HG03103 (cell line): ENCODE results near the gene FCAMR.
"Not testable (repeated sequence)": the region's sequence is repeated elsewhere in the genome, so short reads cannot be mapped to it uniquely, and the experiment has no call there.

Experiments used
- ATAC-seq: cut with Tn5 transposase; IDR thresholded peaks from one replicate; pipeline ENCODE4 v1.9.1; 2021; ENCODE audit warnings: low read depth; ENCODE audit not compliant: unreplicated experiment

The FCAMR gene

DNA sequence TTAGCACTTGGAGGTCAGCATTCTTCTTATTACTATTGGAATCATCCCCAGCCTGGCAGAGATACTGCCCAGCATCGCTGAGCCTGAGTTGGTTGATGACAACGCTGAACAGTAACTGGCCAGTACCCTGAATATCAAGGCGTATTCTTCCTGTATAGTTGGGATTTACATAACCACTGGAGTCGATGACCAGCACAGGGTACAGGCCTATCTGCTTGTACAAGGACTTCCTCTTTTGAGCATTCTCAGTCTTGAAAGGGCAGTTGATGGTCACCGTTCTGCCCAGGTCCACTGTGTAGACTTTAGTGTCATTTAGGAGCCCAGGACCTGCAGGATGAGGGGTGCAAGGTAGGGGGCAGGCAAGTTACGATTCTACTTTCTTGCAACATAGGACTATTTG lies 32.8 kb downstream of the FCAMR start:
- ATAC-seq: no peak

DNA sequence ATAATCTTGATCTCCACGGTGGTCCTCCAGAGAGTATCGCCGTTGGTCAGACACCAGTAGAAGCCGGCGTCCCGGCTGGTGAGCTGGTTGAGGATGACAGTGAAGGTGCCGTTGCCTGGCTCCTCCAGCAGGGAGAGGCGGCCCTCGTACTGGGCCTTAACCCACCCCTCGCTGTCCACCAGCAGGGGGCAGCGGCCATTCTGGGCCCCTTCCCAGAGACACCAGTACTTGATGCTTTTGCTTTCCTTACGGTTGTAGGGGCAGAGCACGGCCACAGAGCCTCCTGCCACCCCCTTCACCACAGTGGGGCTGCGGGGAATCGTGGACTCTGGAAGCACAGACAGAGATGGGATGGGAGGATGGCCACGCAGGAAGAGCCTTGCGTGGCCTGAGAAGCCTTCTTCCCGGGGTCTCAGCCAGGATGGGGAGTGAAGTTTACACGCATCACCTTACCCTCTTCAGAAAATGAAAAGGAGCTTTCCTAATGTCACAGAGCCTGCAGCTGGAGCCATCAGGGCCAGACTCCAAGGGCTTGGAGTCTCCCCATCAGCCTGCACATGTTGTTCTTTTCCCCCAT lies 34.7 kb downstream of the FCAMR start:
- ATAC-seq: no peak

DNA sequence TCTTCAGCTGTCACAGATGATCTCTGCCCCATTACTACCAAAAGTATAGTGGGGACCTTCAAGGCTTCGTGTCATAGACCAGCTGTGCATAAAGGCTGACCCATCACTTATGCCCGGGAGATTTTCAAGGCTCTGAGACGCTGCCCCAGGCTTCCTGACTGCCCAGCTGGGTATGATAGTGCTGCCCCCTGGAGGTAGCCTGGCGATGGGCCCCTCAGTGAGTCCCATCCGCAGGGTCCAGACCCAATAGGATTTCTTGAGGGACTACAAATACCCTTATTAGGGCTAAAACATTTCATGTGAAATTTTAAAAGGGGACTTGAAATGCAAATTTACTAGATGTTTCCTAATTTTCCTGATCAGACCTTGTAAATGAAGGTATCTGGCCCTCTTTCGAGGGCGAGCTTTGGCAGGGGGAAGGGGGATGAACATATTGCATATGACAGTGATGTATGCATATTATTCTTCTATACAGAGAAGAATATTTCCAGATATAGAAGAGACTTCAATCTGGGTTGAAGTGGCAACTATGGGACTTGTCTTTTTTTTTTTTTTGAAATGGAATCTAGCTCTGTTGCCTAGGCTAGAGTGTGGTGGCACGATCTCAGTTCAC lies 36.8 kb downstream of the FCAMR start:
- no peak for ATAC-seq

DNA sequence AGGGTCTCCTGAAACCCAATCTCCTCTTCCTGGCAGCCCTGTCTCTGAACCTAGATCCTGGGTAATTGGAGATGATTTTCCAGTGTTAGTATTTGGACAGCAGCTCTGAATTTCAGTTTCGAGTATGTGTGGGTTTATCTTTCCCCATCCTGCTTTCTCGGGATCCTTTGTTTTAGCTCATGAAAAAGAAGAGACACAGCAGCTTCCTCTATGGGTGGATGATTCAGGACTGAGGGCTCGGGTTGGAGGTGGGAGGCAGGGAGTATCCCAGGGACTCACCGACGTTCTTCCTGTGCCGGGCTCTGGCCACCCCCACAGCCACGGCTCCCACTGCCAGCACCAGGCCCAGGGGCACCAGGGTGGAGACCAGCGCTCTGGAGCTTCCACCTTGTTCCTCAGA lies 38.1 kb downstream of the FCAMR start:
- ATAC-seq: no peak

DNA sequence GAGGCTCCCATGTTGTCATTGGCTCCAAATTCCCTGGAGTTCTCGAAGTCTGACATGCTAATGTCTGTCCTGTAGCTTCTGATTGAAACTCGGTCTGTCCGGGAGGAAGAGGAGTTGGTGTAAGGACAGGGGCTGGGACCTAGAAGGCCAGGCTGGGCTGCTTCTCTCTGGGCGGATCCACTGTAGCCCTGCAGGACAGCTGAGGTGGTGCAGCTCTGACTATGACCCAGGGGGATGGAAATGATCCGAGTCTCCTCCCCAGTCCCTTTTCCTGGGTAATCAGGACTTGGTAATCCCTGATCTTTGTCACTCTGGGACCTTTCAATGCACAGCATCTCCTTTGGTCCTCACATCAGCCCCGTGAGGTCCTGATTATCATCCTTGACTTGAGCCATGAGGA lies 38.6 kb downstream of the FCAMR start:
- no peak for ATAC-seq

DNA sequence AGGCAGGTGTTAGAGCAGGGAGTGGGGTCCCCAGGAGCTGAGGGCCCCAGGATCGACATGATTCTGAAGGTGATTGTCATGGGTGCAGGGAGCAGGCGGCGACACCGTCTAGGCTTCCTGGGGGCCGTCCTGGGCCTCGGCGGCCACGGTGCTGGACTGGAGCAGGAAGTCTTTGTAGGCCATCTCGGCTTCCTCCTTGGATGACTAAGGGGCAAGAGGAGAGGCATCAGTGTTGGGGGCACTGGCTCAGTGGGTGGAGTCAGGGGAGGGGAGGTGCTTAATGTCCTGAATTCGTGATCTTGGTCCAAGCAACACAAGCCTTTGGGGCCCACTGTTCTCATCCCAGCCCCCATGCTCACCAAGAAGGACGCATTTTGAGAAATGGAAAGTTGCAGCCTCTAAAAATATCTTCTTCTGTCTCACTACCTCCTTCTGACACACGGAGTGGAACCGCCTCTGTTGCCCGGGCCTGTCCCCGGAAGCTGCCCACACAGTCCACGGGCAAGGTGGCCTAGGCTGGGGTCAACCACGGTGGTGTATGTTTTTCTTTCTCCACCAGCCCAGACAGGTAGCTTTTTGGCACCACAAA lies 40.0 kb downstream of the FCAMR start:
- peak; percentile 69 for ATAC-seq

DNA sequence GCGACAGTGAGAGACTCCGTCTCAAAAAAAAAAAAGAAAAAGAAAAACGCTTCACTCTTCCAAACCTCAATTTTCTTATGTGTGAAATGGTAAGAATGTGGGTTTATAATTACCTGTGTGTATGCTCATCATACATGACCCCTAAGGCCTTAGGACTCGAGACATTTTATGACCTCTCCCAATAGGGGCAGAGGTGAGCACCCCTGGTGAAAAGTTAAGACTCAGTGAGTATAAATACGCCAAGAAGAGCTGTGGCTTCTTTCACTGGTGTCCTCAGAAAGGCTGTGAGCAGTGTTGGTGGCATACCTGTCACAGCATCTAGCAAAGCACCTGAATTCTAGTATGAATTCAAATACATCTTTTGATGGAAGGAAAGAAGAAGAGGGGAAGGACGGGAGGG lies 40.7 kb downstream of the FCAMR start:
- no peak for ATAC-seq

DNA sequence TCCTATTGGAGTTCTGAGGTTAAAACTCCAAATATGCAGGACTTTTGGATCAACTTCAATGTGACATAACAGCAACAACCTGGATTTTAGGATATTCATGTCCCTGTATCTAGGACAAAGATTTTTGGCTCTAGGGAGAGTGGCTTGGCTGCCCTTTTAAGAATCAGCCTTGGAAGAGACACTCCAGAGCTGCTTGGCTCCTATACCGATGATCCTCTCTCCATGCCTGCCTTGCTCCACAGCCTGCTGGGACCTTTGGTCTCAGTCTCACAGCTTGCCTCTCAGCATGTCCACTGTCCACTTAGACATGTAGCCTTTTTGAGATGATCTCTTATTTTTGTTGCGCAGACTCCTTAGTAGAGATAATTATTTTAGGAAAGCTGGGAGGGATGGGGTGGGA lies 44.0 kb downstream of the FCAMR start:
- no peak for ATAC-seq

DNA sequence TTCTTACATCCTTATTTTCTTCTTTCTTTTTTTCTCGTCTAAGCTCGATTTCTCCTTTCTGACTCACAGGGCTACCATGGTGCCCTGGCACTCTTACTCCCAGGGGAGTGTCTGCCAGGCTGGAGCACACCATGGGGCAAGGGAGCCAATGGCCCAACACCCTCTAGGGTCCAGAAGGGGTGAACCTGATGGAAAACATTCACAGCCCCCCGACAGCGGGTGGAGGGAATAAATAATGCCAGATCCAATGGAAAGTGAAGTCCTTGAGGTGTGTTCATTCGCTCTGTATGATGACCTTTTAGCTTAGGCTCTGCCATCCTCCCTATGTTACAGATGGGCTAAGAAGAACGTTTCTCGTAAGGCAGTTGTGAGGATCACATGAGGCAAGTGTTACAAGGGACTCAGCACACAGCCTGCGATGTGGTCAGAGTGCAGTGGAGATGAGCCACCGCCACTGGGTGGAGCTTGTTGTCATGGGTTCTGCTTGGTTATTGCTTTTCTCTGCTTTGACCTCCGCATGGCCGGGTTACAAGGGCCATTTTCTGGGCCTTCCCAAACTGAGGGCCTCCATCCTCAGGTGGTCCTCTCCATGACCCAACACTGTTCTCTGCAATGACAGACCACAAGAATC lies 45.0 kb downstream of the FCAMR start:
- ATAC-seq: peak; percentile 44

DNA sequence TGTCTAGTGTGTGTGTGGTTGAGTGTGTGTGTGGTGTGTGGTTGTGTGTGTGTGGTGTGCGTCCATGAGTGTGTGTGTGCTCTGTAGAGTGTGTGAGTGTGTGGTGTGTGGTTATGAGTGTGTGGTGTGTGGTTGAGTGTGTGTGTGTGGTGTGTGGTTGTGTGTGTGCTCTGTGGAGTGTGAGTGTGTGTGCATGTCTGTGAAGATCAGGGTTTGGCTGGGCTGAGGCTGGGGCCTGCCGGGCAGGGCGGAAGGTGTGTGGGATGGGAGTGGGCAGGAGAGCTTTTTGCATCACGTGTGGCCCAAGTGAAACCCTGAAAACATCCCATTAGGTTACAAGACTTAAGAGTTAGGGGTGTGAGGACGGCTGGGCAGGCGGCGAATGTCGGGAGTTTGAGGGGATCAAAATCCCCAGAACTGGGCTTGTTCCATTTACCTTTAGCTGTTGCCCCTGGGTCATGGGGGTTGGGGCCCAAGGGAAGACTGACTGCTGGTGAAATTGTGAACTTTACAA lies 45.6 kb downstream of the FCAMR start:
- ATAC-seq: peak; percentile 20

DNA sequence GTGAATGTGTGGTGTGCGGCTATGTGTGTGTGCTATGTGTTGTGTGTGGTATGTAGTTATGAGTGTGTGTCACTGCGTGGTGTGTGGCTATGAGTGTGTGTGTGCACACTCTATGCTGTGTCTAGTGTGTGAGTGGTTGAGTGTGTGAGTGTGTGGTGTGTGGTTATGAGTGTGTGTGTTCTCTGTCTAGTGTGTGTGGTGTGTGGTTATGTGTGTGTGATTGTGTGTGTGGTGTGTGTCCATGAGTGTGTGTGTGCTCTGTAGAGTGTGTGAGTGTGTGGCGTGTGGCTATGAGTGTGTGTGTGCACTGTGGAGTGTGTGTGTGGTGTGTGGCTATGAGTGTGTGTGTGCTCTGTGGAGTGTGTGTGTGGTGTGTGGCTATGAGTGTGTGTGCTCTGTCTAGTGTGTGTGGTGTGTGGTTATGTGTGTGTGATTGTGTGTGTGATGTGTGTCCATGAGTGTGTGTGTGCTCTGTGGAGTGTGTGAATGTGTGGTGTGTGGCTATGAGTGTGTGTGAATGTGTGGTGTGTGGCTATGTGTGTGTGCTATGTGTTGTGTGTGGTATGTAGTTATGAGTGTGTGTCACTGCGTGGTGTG lies 46.2 kb downstream of the FCAMR start:
- not testable (repeated sequence) for ATAC-seq

DNA sequence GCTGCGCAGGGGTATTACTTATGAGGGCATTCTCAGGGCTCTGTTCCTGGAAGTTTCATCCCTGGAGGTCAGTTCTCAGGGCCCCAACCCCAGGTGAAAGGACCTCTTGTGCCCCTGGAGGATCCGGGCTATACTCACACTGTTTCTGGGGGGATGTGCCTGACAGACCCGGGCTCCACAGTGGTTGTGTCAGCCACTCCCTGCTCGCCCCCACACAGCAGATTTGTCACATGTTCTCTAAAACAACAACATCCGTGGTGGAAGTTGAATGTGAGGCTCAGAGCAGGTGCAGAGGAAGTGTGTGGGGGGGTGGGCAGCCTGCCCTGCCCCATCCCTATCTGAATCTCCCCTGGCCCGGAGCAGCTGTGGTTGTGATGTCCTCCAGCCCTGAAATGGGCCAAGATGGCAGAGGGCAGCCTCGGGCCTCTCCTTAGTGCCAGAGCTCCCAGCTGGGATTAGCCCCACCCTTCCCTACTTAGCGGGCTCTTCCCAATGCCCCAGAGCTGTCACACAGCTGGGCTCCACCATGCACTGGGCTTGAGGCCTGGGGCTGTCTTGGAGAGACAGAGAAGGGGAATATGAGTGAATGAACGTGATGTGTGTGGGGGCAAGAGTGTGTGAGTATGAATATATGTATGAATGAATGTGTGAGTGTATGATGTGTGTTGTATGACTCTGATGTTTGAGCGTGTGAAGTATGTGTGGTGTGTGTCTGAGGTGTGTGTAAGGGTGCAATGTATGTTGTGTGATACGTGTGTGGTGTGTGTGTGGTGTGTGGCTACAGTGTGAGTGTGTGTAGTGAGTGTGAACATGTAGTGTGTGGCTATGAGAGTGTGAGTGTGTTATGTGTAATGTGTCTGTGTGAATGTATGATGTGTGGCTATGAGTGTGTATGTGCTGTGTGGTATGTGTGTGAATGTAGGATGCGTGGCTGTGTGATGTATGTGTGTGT lies 47.0 kb downstream of the FCAMR start:
- ATAC-seq: peak; percentile 39

DNA sequence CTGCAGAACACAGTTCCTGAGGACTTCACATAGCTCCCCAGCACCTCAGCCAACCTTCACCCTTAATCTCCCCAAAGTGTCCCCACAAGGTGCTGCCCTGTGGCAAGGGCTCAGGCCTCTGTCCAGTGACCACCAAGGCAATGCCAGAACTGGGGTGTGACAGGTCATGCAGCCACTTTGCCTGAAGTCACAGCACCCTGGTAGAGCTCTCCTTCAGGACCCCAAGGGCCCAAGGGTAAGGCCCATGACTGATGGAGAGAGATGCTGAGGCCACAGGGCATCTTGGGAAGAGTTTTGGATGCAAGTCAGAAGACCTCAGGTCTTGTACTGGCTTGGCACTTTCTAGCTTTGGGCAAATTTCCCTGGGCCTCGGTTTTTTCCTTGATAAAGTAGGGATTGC lies 47.7 kb downstream of the FCAMR start:
- ATAC-seq: no peak

DNA sequence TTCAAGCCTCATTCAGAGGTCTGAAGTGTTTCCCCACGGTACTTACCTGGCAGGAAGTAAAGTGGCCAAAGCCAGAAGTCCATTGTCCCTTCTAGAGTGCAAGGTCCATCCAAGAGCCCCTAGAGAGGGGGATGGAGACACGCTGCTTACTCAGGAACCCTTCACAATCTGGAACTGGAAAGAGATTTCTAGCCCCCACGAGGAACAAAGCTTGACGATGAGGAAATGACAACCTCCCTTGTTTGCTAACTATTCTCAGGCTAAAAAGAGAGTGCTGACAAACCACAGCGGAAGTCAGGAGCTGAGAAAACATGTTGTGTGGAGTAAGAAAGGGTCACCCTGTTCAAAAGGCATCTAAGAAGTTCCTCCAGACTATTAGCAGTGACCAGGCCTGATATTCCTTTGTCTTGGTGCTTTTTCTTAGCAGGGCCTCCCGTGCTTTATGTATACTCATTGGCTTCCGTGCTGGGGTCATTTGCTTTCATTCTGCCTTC lies 48.4 kb downstream of the FCAMR start, which contains the start of gene FCMR:
Gene FCMR (minus strand): TSS at position 170 of the 494 bp plus-strand sequence. CDS start 87 bp downstream, at position 83.
- ATAC-seq: peak; percentile 26

DNA sequence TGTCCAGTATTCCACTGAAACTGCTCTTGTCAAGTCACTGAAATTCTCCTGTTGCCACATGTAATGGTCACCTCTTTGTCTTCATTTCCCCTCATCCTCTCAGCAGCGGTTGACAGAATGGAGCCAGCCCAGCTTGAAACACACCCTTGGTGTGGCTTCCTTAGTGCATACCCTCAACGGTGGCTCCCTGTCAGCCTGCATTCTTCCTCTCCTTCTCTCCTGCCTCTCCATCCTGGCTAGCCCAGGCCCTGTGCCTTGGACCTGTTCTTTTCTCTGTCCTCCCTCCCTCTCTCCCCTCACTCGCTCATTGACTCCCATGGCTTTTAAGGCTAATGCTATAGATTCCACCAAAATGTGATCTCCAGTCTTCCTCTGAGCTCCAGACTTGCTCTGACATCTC lies 52.2 kb downstream of the FCAMR start:
- no peak for ATAC-seq

DNA sequence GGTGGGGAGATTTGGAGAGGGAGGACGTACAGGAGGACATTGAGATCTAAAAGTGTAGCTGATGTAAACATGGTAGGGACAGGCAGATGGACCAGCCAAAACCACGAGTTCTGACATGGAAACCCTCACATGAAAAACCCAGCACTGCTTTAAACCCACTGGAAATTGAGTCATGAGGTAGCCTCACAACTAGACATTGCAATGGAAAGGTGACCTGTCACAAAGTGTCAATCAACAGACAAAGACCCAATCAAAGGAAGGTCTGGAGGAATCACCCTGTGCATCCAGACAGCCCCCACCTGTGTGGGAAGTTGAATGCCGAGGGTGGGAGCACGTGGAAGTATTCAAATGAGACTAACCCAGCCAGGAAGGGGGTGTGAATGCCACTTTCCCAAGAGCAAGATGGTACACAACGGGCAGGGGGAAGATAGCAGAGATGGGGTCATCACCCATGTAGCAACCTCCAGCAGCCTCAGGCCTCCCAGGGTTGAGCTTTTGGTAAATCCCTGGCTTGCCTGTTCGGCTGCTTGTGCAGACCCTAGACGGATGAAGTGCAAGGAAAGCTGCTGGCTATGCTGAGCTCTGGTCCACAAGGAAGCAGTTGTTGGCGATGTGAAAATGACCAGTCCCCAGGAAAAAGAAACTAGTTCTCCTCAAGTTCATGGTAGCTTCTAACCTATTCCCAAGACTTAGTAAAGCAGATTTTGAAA lies 54.1 kb downstream of the FCAMR start:
- ATAC-seq: no peak

DNA sequence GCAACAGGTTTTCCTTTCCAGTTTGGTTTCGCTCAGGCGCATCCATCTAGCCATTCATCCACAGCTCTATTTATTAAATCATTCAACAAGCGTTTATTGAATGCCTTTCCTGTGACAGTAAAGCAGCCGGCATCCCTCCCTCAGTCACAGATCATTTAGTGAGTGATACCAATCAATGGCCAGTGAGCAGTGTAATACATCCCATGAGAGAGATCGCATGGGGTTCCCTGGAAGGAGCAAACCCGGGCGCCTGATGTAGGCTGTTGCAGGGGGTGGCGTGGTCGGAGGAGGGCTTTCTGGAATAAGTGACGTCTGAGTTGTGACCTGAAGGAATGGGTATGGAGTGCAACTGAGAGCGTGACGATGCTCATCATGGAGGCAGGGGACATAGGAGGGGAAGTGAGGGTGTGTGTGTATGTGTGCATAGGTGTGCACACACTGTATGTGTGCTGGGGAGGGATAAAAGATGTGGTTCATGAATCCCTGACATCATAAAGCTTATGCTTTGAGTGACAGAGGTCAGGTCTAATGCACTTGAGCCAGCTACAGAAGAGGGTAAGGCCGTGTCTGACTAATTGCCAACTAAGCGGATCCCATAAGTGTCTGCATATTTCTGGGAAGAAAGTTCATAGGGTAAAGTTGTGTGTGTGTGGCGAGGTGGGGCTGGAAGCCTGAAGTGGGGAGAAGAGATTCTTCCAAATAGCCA lies 55.1 kb downstream of the FCAMR start:
- ATAC-seq: no peak

DNA sequence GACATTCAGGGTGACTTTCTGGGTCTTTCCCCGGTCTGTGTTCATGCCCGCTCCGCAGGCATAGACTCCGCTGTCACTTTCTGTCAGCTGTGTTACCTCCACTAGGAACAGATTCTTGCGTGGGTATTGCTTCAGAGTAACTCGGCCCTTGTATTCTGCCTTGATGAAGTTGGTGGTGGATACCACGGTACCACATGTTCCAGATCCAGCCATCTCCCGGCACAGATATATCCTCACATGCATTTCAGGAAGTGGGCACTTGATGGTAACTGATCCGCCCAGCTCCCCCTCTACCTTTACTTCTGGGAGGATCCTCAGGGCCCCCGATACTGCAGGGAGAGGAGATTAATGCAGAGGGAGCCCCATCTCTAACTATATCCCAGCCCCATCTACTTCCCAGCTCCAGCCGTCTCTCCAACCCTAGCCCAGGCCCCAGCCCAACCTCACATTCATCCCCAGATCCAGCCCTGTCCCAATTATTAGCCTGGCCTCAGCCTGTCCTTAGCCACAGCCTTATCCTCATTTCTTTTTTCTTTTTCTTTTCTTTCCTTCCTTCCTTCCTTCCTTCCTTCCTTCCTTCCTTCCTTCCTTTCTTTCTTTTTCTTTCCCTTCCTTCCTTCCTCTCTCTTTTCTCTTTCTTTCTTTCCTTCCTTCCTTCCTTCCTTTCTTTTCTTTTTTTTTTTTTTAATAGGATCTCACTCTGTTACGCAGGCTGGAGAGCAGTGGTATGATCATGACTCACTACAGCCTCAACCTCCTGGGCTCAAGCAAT lies 56.3 kb downstream of the FCAMR start:
- no peak for ATAC-seq
